ENCODE data around the gene NSF.
"Not testable (repeated sequence)": the region's sequence is repeated elsewhere in the genome, so short reads cannot be mapped to it uniquely, and the experiment has no call there.

The NSF gene

GRCh38 chr17:46722662-46723285, 132.3 kb downstream of the NSF start:
- DNase-seq: no peak

GRCh38 chr17:46726206-46726605, 135.7 kb downstream of the NSF start:
- DNase-seq: no peak

- no peak for DNase-seq
Observed at GRCh38 chr17:46727572-46728348, 137.3 kb downstream of the NSF start.

- no peak for DNase-seq
Observed at GRCh38 chr17:46730026-46730425, 139.6 kb downstream of the NSF start.

GRCh38 chr17:46730679-46731078, 140.2 kb downstream of the NSF start:
- no peak for DNase-seq

- DNase-seq: no peak
Observed at GRCh38 chr17:46732160-46732559, 141.7 kb downstream of the NSF start.

GRCh38 chr17:46732754-46733398, 142.4 kb downstream of the NSF start:
- no peak for DNase-seq

GRCh38 chr17:46733837-46734475, 143.5 kb downstream of the NSF start:
- no peak for DNase-seq

GRCh38 chr17:46736100-46736499, 145.6 kb downstream of the NSF start:
- DNase-seq: no peak

GRCh38 chr17:46737326-46737725, 146.9 kb downstream of the NSF start:
- no peak for DNase-seq

- DNase-seq: no peak
Observed at GRCh38 chr17:46738544-46738943, 148.1 kb downstream of the NSF start.

GRCh38 chr17:46739982-46740381, 149.5 kb downstream of the NSF start:
- DNase-seq: no peak

- DNase-seq: no peak
Observed at GRCh38 chr17:46741122-46741730, 150.8 kb downstream of the NSF start.

- no peak for DNase-seq
Observed at GRCh38 chr17:46742565-46743270, 152.2 kb downstream of the NSF start.

GRCh38 chr17:46744441-46744840, 154.0 kb downstream of the NSF start:
- DNase-seq: no peak

GRCh38 chr17:46745376-46745775, 154.9 kb downstream of the NSF start:
- no peak for DNase-seq

GRCh38 chr17:46751425-46751824, 161.0 kb downstream of the NSF start:
- no peak for DNase-seq

- DNase-seq: no peak
Observed at GRCh38 chr17:46753776-46754175, 163.3 kb downstream of the NSF start.

GRCh38 chr17:46756081-46756735, 165.7 kb downstream of the NSF start:
- no peak for DNase-seq

- DNase-seq: no peak
Observed at GRCh38 chr17:46756861-46757260, 166.4 kb downstream of the NSF start.

GRCh38 chr17:46757588-46757987, 167.1 kb downstream of the NSF start:
- not testable (repeated sequence) for DNase-seq

- DNase-seq: no peak
Observed at GRCh38 chr17:46758614-46759013, 168.1 kb downstream of the NSF start.
